ENCODE results near the gene FIGNL2.

DNA sequence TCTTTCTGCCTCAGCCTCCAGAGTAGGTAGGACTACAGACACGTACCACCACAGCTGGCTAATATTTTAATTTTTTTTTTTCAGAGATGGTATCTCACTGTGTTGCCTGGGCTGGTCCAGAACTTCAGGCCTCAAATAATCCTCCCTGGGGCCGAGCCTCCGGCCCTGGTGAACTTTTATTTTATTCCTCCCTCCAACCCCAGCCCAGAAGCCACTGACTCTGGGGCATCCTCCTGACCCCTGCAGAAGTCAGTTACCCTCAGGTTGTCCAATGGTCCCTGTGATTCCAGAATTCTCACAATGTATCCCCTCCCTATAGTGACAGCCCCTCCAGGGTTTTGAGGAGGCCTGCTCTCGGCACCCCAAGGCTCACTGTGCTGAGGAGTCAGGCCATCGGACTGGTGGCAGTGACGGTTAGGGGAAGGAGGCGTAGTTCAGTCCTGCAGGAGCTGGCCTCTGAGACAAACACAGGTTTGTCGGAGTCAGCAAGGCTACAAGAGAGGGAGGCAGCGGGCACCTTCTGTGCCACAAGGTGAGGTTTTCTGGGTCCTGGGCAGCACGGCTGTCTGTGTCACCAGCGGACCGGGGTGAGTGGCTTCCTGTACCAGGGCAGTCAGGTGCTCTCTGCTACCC lies 19.4 kb upstream of the FIGNL2 start:
- TF ChIP-seq EZH2 (IDR thresholded peaks at IDR 0.05; ENCODE audit: insufficient read depth, poor library complexity, severe bottlenecking) (no peak), EZH2phosphoT487 (IDR thresholded peaks at IDR 0.05; ENCODE audit: insufficient read depth, low read depth) (no peak)
